Calu3 (cell line): Measurements from ENCODE around the gene PLA2G2E. TPM values are rescaled to one million over a fixed set of nuclear protein-coding genes. Genes with fewer than 3 reads are reported as not detected.
A peak's percentile ranks its signal among the peaks of the same experiment; 100 is the strongest.

Source experiments
- Bru-seq: library from RNA; stranded (reverse); fragments of 400-500 nt; gene quantifications from one replicate; lab custom pipeline; 2021; lab: Mats Ljungman, UMichigan
- BruChase-seq, 2 experiments: library from RNA; stranded (reverse); fragments of 400-500 nt; gene quantifications; one replicate each; lab custom pipeline; 2021; lab: Mats Ljungman, UMichigan
- BruUV-seq: library from RNA; stranded (reverse); fragments of 400-500 nt; replicated peaks from 2 replicates; lab custom pipeline; 2021; lab: Mats Ljungman, UMichigan
- CTCF ChIA-PET: fragments of 300-600 bp; sonication (Branson Sonifier 250); formaldehyde crosslinking; loops from one replicate; lab custom pipeline; 2022; ENCODE audit warnings: antibody characterized with exemption; lab: Charles Lee
- DNase-seq: peaks from one replicate; pipeline ENCODE4 v3.0.0; 2022
- H3K27ac Mint-ChIP-seq: one replicate; pipeline ENCODE4 v1.8.0; 2022; ENCODE audit warnings: mixed read lengths; ENCODE audit not compliant: unreplicated experiment
- H3K27me3 Mint-ChIP-seq: one replicate; pipeline ENCODE4 v1.8.0; 2022; ENCODE audit warnings: mixed read lengths; ENCODE audit not compliant: unreplicated experiment
- H3K36me3 Mint-ChIP-seq: one replicate; pipeline ENCODE4 v1.8.0; 2022; ENCODE audit warnings: mild to moderate bottlenecking, moderate library complexity, mixed read lengths; ENCODE audit not compliant: insufficient read depth, unreplicated experiment
- H3K4me1 Mint-ChIP-seq: one replicate; pipeline ENCODE4 v1.8.0; 2022; ENCODE audit warnings: mild to moderate bottlenecking, low read depth, mixed read lengths; ENCODE audit not compliant: unreplicated experiment
- H3K4me3 Mint-ChIP-seq: one replicate; pipeline ENCODE4 v1.8.0; 2022; ENCODE audit warnings: mild to moderate bottlenecking, low read depth, moderate library complexity, mixed read lengths; ENCODE audit not compliant: unreplicated experiment
- H3K9me3 Mint-ChIP-seq: one replicate; pipeline ENCODE4 v1.8.0; 2022; ENCODE audit warnings: low read depth, mixed read lengths; ENCODE audit not compliant: unreplicated experiment
- intact Hi-C: fragments of 100-400 bp; cut with micrococcal nuclease; formaldehyde crosslinking; loops from one replicate; pipeline ENCODE4 v1.10.0; 2022; ENCODE audit not compliant: unreplicated experiment
- long read RNA-seq: library from polyadenylated mRNA; stranded (forward); transcript quantifications from one replicate; pipeline ENCODE4 v2.0.0, GENCODE V29; 2022
- total RNA-seq: library from RNA; stranded (reverse); gene quantifications from 2 replicates; pipeline ENCODE4 v1.2.3, GENCODE V29; 2022
- TF ChIP-seq, protein P1 (sequence below): fragments of 200-600 bp; IDR thresholded peaks from one replicate; pipeline ENCODE4 v1.8.0; 2022; ENCODE audit warnings: antibody characterized with exemption; ENCODE audit not compliant: unreplicated experiment

The PLA2G2E gene, protein sequence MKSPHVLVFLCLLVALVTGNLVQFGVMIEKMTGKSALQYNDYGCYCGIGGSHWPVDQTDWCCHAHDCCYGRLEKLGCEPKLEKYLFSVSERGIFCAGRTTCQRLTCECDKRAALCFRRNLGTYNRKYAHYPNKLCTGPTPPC
- total RNA-seq (not detected in 2 replicates), Bru-seq, nascent RNA (not detected), BruChase-seq, experiment 1, labeled RNA remaining after a 6-hour chase (not detected), BruChase-seq, experiment 2, labeled RNA remaining after a 2-hour chase (not detected)
- long read RNA-seq = 0 reads

DNA sequence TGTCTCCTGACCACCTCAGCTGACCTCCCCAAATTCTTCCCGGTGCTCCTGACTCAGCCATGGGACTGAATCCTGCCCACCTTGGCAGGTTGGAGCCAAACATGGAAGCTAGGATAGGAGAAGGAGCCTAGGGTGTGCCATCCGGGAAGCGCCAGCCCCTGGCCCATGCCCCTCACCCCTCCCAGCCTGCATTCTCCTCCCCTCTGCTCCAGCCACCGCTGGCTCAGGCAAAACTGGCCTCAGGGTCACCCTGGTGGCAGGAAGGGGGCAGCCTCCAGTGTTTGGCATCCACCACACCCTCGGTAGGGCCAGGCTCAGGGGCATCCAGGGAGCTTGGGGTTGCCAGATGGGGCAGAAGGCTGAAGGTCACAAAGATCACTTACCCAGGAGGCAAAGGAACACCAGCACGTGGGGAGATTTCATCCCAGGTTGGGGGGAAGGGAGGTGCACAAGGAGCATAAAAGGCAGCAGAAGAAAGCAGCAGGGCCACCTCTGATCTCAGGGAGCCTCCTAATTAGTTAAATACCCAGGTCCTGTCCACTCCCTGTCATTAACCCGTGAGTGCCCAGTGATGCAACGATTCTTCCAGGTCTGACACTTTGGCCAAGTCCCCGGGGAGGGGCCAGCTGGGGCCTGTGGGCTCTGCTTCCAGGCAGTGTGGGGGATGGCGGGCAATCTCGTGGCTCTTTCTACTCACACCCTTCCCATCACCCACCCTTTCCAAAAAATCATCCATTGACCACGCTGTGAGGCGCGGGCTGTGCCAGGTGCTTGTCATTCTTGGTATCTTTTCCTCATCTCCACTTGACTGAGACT is at the start of gene PLA2G2E:
PLA2G2E (minus strand) TSS at position 481 of the 816 bp plus-strand sequence; CDS start at position 423, 58 bp downstream.
- DNase-seq = no peak
- CTCF ChIA-PET = no interaction called here
- no TSS peak for BruUV-seq
- Mint-ChIP-seq H3K9me3 (no peaks in the 10 kb centered on the region), H3K4me1 (peaks cover 46% of the 10 kb centered on the region), H3K27me3 (no peaks in the 10 kb centered on the region), H3K27ac (peak within 1 kb of the TSS; percentile 63), H3K4me3 (no peak within 1 kb of the TSS), H3K36me3 (peaks cover 7% of the 10 kb centered on the region)
- TF ChIP-seq, protein P1, sequence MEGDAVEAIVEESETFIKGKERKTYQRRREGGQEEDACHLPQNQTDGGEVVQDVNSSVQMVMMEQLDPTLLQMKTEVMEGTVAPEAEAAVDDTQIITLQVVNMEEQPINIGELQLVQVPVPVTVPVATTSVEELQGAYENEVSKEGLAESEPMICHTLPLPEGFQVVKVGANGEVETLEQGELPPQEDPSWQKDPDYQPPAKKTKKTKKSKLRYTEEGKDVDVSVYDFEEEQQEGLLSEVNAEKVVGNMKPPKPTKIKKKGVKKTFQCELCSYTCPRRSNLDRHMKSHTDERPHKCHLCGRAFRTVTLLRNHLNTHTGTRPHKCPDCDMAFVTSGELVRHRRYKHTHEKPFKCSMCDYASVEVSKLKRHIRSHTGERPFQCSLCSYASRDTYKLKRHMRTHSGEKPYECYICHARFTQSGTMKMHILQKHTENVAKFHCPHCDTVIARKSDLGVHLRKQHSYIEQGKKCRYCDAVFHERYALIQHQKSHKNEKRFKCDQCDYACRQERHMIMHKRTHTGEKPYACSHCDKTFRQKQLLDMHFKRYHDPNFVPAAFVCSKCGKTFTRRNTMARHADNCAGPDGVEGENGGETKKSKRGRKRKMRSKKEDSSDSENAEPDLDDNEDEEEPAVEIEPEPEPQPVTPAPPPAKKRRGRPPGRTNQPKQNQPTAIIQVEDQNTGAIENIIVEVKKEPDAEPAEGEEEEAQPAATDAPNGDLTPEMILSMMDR = no peak
- intact Hi-C loops = no loop called here

DNA sequence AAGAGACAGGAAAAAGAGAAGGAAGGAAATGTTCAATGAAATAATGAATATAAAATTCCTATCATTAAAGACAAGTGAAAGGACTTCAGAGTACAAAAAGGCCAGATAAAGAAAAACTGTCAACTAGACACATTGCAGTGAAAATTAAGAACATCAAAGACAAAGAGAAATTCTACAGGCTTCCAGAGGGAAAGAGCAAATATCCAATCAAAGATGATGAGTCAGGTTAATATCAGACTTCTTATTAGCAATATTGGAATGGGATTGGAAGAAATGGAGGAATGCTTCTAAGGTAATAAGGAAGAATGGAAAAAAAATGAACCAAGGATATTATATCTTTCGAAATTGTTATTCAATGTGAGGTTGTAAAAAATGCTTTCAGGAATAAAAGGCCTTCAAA is 48.2 kb upstream of the PLA2G2E start:
- Mint-ChIP-seq H3K27ac (no peak overlapping the region), H3K27me3 (peaks cover 18% of the 10 kb centered on the region), H3K4me1 (peaks cover 10% of the 10 kb centered on the region), H3K9me3 (no peaks in the 10 kb centered on the region), H3K36me3 (no peaks in the 10 kb centered on the region), H3K4me3 (no peak overlapping the region)
- no TSS peak for BruUV-seq
- intact Hi-C loops = no loop called here
- CTCF ChIA-PET = no interaction called here
- TF ChIP-seq, protein P1 = no peak
- no peak for DNase-seq

GRCh38 chr1:19969898-19970660 is 46.7 kb upstream of the PLA2G2E start:
- Mint-ChIP-seq H3K4me1 (peaks cover 10% of the 10 kb centered on the region), H3K27ac (no peak overlapping the region), H3K27me3 (peaks cover 20% of the 10 kb centered on the region), H3K36me3 (no peaks in the 10 kb centered on the region), H3K4me3 (no peak overlapping the region), H3K9me3 (no peaks in the 10 kb centered on the region)
- DNase-seq = no peak
- TF ChIP-seq, protein P1 = no peak
- intact Hi-C loops = no loop called here
- CTCF ChIA-PET = no interaction called here
- BruUV-seq = no TSS peak

DNA sequence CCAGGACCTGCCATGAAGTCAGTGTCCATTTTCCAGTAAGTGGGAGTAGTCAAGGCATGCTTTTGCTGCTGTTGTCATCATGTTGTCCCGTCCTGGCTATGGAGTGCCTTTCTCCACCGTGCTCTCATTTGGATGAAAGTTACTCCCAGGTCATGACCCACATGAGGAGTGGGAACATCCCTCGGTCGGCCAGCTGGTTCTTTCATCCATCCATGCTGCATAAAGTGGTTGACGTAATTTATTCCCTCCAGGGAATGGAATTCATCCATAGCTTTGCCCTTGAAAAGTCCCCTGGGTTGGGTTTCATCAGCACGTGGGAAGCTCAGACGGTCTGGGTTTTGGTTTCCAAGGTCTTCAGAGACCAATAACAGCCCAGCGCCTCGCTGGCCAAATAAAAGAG is 44.4 kb upstream of the PLA2G2E start:
- BruUV-seq = no TSS peak
- CTCF ChIA-PET = no interaction called here
- Mint-ChIP-seq H3K4me1 (no peaks in the 10 kb centered on the region), H3K4me3 (no peak overlapping the region), H3K27me3 (peaks cover 43% of the 10 kb centered on the region), H3K27ac (no peak overlapping the region), H3K36me3 (no peaks in the 10 kb centered on the region), H3K9me3 (peaks cover 3% of the 10 kb centered on the region)
- TF ChIP-seq, protein P1 = no peak
- DNase-seq = no peak
- intact Hi-C loops = no loop called here
